Measurements from ENCODE around the gene ABCA13. TPM values are rescaled to one million over a fixed set of nuclear protein-coding genes. Genes with fewer than 3 reads are reported as not detected.

The ABCA13 gene
- total and polyA plus RNA-seq, 2 of the 4 experiments (the other 2 are of a cell fraction) = under 0.01 to 0.07 TPM

GRCh38 chr7:48427671-48428070 lies 256.4 kb downstream of the ABCA13 start:
- Histone ChIP-seq H3K23ac (ENCODE audit: low read depth, low read length) (no peak overlapping the region), H3K9me3 (ENCODE audit: control insufficient read depth, insufficient read depth, low read length) (no peaks in the 10 kb centered on the region), H2BK120ac (ENCODE audit: low read depth, low read length) (no peak overlapping the region), H2AFZ (replicated peaks; ENCODE audit: low read length, poor library complexity) (no peak overlapping the region), H4K8ac (ENCODE audit: low read depth in 2 of 2, low read length in 2 of 2) (no peak overlapping the region), H4K20me1 (ENCODE audit: insufficient read depth, low read length) (no peaks in the 10 kb centered on the region), H2BK20ac (ENCODE audit: low read depth, low read length) (no peak overlapping the region), H3K14ac (replicated peaks; ENCODE audit: low read depth, low read length) (no peak overlapping the region), H3K4ac (ENCODE audit: low read depth, low read length) (no peak overlapping the region), H4K5ac (ENCODE audit: low read depth, low read length) (no peak overlapping the region), H3K4me2 (ENCODE audit: low read depth, low read length) (no peak overlapping the region), H2BK15ac (ENCODE audit: low read depth, low read length) (no peak overlapping the region), H3K36me3 (ENCODE audit: control insufficient read depth, insufficient read depth, low read length) (no peaks in the 10 kb centered on the region), H3K27ac (ENCODE audit: insufficient read depth, low read length) (no peak overlapping the region), H2AK9ac (replicated peaks; ENCODE audit: low read depth, low read length, poor library complexity) (no peak overlapping the region), H3K18ac (ENCODE audit: low read depth, low read length) (no peak overlapping the region), H2AK5ac (ENCODE audit: low read depth, low read length) (no peak overlapping the region), H3K27me3 (ENCODE audit: control insufficient read depth, insufficient read depth, low read length) (no peaks in the 10 kb centered on the region), H3K79me1 (ENCODE audit: low read depth in 1 of 2, low read length in 2 of 2) (no peaks in the 10 kb centered on the region), H2BK5ac (ENCODE audit: low read depth, low read length, poor library complexity, severe bottlenecking) (peak overlapping the region; percentile 35), H3K9ac (ENCODE audit: low read depth, low read length) (no peak overlapping the region), H3K56ac (ENCODE audit: extremely low read depth, insufficient read depth, low read length) (no peak overlapping the region), H4K91ac (ENCODE audit: insufficient read depth, low read depth, low read length) (no peak overlapping the region), H3K9me1 (ENCODE audit: insufficient read depth, low read length) (no peaks in the 10 kb centered on the region; the same call in 1 of the 2 replicates), H3K4me1 (ENCODE audit: control insufficient read depth, insufficient read depth, low read length) (no peaks in the 10 kb centered on the region), H3K4me3 (ENCODE audit: insufficient read depth, low read depth, low read length) (no peak overlapping the region)
- BruUV-seq (replicated peaks) = no TSS peak
- ATAC-seq (ENCODE audit: low read depth) (no peak), DNase-seq (no peak)
- WGBS, 2 experiments (ENCODE audit: extremely low coverage in 2 of 2, insufficient read length in 1 of 2) = no CpG with 5 or more reads among the region's 5 CpGs
- ChIA-PET POLR2A (ENCODE audit: unreplicated experiment) (no interaction called here), CTCF (no interaction called here)
- in situ Hi-C loops (cut with MboI; ENCODE audit: low sequenced_read_pairs) (no loop called here), dilution Hi-C loops (cut with HindIII; ENCODE audit: low sequenced_read_pairs, unreplicated experiment) (no loop called here), intact Hi-C loops (cut with micrococcal nuclease) (no loop called here)
- no peak for TF ChIP-seq USF2 (IDR thresholded peaks at IDR 0.05; ENCODE audit: low read depth, low read length)
- no peak for TF ChIP-seq RFX5 (IDR thresholded peaks at IDR 0.05; ENCODE audit: low read depth, low read length)
- TF ChIP-seq CTCF (conservative IDR thresholded peaks at IDR 0.05; ENCODE audit: low read depth, low read length) = no peak
- TF ChIP-seq RAD21 (IDR thresholded peaks at IDR 0.05; ENCODE audit: low read length) = no peak
- TF ChIP-seq CHD1 (IDR thresholded peaks at IDR 0.05; ENCODE audit: low read depth, low read length) = no peak
- no peak for TF ChIP-seq NFE2L2 (IDR thresholded peaks at IDR 0.05; ENCODE audit: low read depth, low read length)
- no peak for TF ChIP-seq SMC3 (IDR thresholded peaks at IDR 0.05; ENCODE audit: low read depth, low read length)
- TF ChIP-seq MAFK (IDR thresholded peaks at IDR 0.05; ENCODE audit: low read depth, low read length) = no peak
- TF ChIP-seq, protein P1, sequence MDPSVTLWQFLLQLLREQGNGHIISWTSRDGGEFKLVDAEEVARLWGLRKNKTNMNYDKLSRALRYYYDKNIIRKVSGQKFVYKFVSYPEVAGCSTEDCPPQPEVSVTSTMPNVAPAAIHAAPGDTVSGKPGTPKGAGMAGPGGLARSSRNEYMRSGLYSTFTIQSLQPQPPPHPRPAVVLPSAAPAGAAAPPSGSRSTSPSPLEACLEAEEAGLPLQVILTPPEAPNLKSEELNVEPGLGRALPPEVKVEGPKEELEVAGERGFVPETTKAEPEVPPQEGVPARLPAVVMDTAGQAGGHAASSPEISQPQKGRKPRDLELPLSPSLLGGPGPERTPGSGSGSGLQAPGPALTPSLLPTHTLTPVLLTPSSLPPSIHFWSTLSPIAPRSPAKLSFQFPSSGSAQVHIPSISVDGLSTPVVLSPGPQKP (IDR thresholded peaks at IDR 0.05; ENCODE audit: borderline replicate concordance, low read depth, low read length) = no peak
- no peak for TF ChIP-seq FOS (IDR thresholded peaks at IDR 0.05; ENCODE audit: low read depth, low read length)
- TF ChIP-seq MXI1 (IDR thresholded peaks at IDR 0.05; ENCODE audit: borderline replicate concordance, low read depth, low read length) = no peak
- no peak for TF ChIP-seq POLR2A (IDR thresholded peaks at IDR 0.05; ENCODE audit: low read depth, low read length)
- no peak for TF ChIP-seq CEBPB (IDR thresholded peaks at IDR 0.05; ENCODE audit: low read depth, low read length)
- no peak for TF ChIP-seq RCOR1 (IDR thresholded peaks at IDR 0.05; ENCODE audit: insufficient replicate concordance, low read length)
